Stimulated activated naive B cell treated with anti-CD40 and anti-IgM and Interleukin-4, amounts not matched to agents 10 μg/mL and 1 μg/mL and 100 μg/mL, for 72 hours (primary cell): ENCODE results near the gene FRMD4A.
"Not testable (repeated sequence)": the region's sequence is repeated elsewhere in the genome, so short reads cannot be mapped to it uniquely, and the experiment has no call there.

ENCODE experiments used
- ATAC-seq, 2 donors: fragments of 150-1000 bp; cut with Tn5 transposase; replicated peaks; 2 replicates each; pipeline ENCODE4 v1.10.0; 2021; ENCODE audit warnings: moderate library complexity in 1 of 2
- DNase-seq: peaks from one replicate; pipeline ENCODE4 v3.0.0; 2021
- H3K27ac Mint-ChIP-seq: one replicate; pipeline ENCODE4 v1.8.0; 2022; ENCODE audit warnings: mild to moderate bottlenecking, mixed read lengths
- H3K27me3 Mint-ChIP-seq, 2 donors: one replicate each; pipeline ENCODE4 v1.8.0; 2022; ENCODE audit warnings: mixed read lengths in 2 of 2
- H3K36me3 Mint-ChIP-seq, 2 donors: one replicate each; pipeline ENCODE4 v1.8.0; 2022; ENCODE audit warnings: mixed read lengths in 2 of 2, mild to moderate bottlenecking in 1 of 2
- H3K4me1 Mint-ChIP-seq, 2 donors: one replicate each; pipeline ENCODE4 v1.8.0; 2022; ENCODE audit warnings: mixed read lengths in 2 of 2, mild to moderate bottlenecking in 1 of 2
- H3K4me3 Mint-ChIP-seq, 2 donors: one replicate each; pipeline ENCODE4 v1.8.0; 2022; ENCODE audit warnings: mild to moderate bottlenecking in 2 of 2, mixed read lengths in 2 of 2, moderate library complexity in 1 of 2
- H3K9me3 Mint-ChIP-seq, 2 donors: one replicate each; pipeline ENCODE4 v1.8.0; 2022; ENCODE audit warnings: mixed read lengths in 2 of 2, mild to moderate bottlenecking in 1 of 2

FRMD4A gene

GRCh38 chr10:13868528-13869294, 462.0 kb downstream of the FRMD4A start:
- H3K9me3 Mint-ChIP-seq = no peaks in the 10 kb centered on the region
- H3K4me3 Mint-ChIP-seq = no peak overlapping the region
- DNase-seq (no peak), ATAC-seq (no peak)
- H3K27me3 Mint-ChIP-seq = peaks cover 5 to 13% of the 10 kb centered on the region in 2 donors
- peaks cover 12 to 28% of the 10 kb centered on the region in 2 donors for H3K4me1 Mint-ChIP-seq
- H3K27ac Mint-ChIP-seq = no peak overlapping the region
- no peaks in the 10 kb centered on the region for H3K36me3 Mint-ChIP-seq

DNA sequence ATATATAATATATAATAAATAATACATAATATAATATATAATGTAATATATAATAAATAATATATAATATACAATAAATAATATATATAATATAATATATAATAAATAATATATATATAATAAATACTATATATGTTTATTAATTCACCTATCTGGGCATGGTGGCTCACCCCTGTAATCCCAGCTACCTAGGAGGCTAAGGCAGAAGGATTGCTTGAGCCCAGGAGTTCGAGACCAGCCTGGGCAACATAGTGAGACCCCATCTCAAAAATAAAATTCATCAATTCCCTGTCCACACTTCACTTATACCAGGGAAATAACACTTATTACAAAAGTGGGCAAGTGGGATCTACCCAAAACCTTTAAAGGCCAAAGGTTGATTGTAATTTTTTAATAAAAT, 462.9 kb downstream of the FRMD4A start:
- peaks cover 8 to 19% of the 10 kb centered on the region in 2 donors for H3K4me1 Mint-ChIP-seq

DNA sequence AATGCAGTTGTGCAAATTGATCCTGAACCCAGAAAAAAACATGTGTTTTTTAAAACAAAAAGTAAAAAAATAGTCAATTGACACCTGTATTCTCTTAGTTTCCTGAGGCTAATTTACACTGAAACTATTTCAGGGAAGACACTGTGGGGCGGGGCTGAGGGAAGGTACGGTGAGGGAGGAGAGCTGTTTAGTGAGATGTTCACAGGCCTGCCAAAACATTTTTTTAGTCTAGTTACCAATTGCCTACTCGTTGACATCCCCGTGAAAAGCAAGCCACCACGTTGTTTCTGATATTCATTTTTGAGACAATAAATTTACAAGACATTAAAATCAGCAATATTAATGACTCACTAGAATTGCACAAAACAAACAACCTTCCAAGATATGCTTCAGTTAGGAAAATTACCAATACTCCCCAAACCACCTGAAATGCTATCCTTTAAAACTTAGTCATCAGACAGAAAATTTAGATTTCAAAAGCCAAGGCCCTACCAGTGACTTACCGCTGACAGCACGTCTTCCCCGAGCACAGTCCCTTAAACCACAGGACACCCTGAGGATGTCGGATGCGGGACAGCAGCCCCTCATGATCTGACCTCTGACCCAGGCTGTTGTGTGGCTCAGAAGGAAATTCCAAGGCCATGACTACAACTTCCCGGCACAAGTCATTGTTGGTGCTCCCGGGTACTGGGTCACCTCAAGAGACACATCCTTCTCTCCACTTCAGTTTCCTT, 464.8 kb downstream of the FRMD4A start:
- H3K27me3 Mint-ChIP-seq = peaks cover 5 to 27% of the 10 kb centered on the region in 2 donors
- H3K36me3 Mint-ChIP-seq = no peaks in the 10 kb centered on the region
- no peak overlapping the region for H3K27ac Mint-ChIP-seq
- DNase-seq = no peak
- no peak overlapping the region for H3K4me3 Mint-ChIP-seq
- ATAC-seq = no peak
- H3K9me3 Mint-ChIP-seq = no peaks in the 10 kb centered on the region
- peaks cover 0 to 10% of the 10 kb centered on the region in 2 donors for H3K4me1 Mint-ChIP-seq

More for the DNA sequence above, 462.9 kb downstream of the FRMD4A start:
- H3K27ac Mint-ChIP-seq = no peak overlapping the region
- DNase-seq = no peak
- peaks cover 5 to 16% of the 10 kb centered on the region in 2 donors for H3K27me3 Mint-ChIP-seq
- H3K36me3 Mint-ChIP-seq = no peaks in the 10 kb centered on the region
- H3K4me3 Mint-ChIP-seq = no peak overlapping the region
- no peaks in the 10 kb centered on the region for H3K9me3 Mint-ChIP-seq
- ATAC-seq = no peak

- Mint-ChIP-seq H3K4me1 (peaks cover 0 to 10% of the 10 kb centered on the region in 2 donors), H3K27me3 (peaks cover 5 to 29% of the 10 kb centered on the region in 2 donors)
- not testable (repeated sequence) for H3K9me3 Mint-ChIP-seq, DNase-seq, H3K4me3 Mint-ChIP-seq, H3K27ac Mint-ChIP-seq, H3K36me3 Mint-ChIP-seq, ATAC-seq
These were observed 465.5 kb downstream of the FRMD4A start for GRCh38 chr10:13865220-13865619.

DNA sequence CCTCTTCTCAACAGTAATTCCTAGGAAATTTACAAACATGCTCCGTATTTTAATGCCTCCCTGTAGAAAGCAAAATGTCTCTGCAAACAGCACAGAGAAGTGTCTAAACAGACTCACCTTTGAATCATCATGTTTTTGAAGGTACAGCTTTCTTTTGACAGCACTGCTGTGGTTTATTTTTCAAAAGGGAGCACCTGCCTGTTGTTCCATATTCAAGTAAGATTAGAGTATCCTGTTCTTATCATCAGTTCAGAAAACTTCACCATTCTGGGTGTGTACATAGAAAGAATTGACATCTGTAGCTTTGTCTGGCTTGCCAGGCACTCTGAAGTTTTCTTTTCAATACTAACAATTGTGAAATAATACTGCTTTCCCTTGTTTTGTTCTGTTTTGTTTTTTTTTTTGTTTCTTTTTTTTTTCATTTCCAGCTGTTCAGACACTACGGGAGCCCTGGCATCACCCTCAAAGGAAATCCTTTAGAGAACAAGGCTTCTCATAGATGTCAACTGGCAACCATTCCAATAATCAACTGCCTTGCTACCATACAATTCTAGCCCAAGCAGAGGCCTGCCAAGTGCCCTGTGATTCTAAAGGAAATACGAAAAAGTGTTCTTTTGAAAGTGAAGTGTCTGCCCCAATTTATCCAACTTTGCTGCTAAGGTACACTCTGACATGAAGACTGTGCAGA, 468.0 kb downstream of the FRMD4A start:
- ATAC-seq (no peak), DNase-seq (no peak)
- no peaks in the 10 kb centered on the region for H3K36me3 Mint-ChIP-seq
- H3K27ac Mint-ChIP-seq = no peak overlapping the region
- no peak overlapping the region for H3K4me3 Mint-ChIP-seq
- H3K9me3 Mint-ChIP-seq = no peaks in the 10 kb centered on the region
- peaks cover 8 to 47% of the 10 kb centered on the region in 2 donors for H3K27me3 Mint-ChIP-seq
- H3K4me1 Mint-ChIP-seq = peaks cover 0 to 4% of the 10 kb centered on the region in 2 donors

- peaks cover 0 to 4% of the 10 kb centered on the region in 2 donors for H3K4me1 Mint-ChIP-seq
- H3K27me3 Mint-ChIP-seq = peaks cover 12 to 45% of the 10 kb centered on the region in 2 donors
- ATAC-seq (no peak), DNase-seq (no peak)
- H3K36me3 Mint-ChIP-seq = no peaks in the 10 kb centered on the region
- H3K9me3 Mint-ChIP-seq = no peaks in the 10 kb centered on the region
- H3K27ac Mint-ChIP-seq = no peak overlapping the region
- H3K4me3 Mint-ChIP-seq = no peak overlapping the region
These were observed 469.8 kb downstream of the FRMD4A start for GRCh38 chr10:13860886-13861285.

DNA sequence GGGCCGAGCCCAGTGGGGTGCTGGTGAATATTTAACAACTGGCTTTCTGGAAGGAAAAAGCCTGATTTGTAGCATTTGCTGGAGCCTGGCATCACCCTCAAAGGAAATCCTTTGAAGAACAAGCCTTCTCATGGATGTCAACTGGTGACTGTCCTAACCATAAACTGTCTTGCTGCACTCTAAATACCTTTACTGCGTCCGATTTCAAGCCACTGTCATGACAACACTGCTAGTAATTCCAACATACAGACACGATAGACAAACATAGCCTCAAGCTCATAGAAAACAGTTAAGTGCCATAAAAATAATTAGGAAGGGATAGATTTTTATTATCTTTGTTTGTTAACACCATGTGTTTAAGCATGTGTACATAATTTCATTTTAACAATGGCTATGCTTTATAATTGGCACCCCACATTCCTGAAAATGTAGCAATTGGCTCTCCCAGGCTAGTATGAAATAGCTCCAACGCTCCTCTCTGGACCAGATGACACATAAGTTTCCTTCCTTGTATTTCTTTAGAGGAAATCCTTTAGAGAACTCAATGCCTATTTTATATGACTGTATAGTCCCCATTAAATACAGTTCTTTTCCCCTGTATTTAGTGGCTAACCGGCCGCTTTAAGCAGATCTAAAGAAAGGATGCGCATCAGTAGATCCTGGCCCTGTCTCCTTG, 470.6 kb downstream of the FRMD4A start:
- Mint-ChIP-seq H3K27ac (no peak overlapping the region), H3K4me1 (peaks cover 0 to 4% of the 10 kb centered on the region in 2 donors)

GRCh38 chr10:13858709-13859108, 472.0 kb downstream of the FRMD4A start:
- DNase-seq (no peak), ATAC-seq (no peak)
- no peak overlapping the region for H3K27ac Mint-ChIP-seq
- H3K9me3 Mint-ChIP-seq = no peaks in the 10 kb centered on the region
- H3K27me3 Mint-ChIP-seq = peaks cover 16 to 49% of the 10 kb centered on the region in 2 donors
- no peaks in the 10 kb centered on the region for H3K36me3 Mint-ChIP-seq
- H3K4me3 Mint-ChIP-seq = no peak overlapping the region
- H3K4me1 Mint-ChIP-seq = peaks cover 4 to 6% of the 10 kb centered on the region in 2 donors

More for the DNA sequence above, 470.6 kb downstream of the FRMD4A start:
- Mint-ChIP-seq H3K4me3 (no peak overlapping the region), H3K36me3 (no peaks in the 10 kb centered on the region), H3K27me3 (peaks cover 13 to 49% of the 10 kb centered on the region in 2 donors), H3K9me3 (no peaks in the 10 kb centered on the region)
- ATAC-seq (no peak), DNase-seq (no peak)

DNA sequence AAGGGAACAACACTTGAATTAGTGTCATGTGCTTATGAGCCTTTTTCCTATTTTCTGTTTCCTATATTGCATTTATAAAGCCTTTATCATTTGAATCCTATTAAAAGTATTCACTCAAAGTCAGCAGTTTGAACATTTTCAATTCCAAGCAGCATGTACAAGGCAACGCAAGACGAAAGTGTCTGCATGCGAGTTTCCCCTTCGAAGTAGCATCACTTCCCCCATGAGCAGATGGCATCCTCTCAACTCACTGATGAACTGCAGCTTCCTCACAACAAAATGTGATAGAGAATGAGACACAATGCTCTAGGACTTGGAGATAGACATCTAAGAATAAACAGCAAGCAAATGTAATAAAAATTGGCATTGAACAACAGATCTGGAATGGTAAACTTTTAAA, 473.3 kb downstream of the FRMD4A start:
- no peak overlapping the region for H3K27ac Mint-ChIP-seq
- peaks cover 4 to 16% of the 10 kb centered on the region in 2 donors for H3K4me1 Mint-ChIP-seq
- ATAC-seq = no peak

GRCh38 chr10:13853854-13854253, 476.9 kb downstream of the FRMD4A start:
- Mint-ChIP-seq H3K27ac (no peak overlapping the region), H3K4me3 (no peak overlapping the region), H3K27me3 (peaks cover 23 to 30% of the 10 kb centered on the region in 2 donors), H3K4me1 (peaks cover 4 to 16% of the 10 kb centered on the region in 2 donors), H3K36me3 (no peaks in the 10 kb centered on the region), H3K9me3 (no peaks in the 10 kb centered on the region)
- DNase-seq (no peak), ATAC-seq (peak in 1 of 2 donors; percentile 57)

More for the DNA sequence above, 473.3 kb downstream of the FRMD4A start:
- no peak for DNase-seq
- H3K27me3 Mint-ChIP-seq = peaks cover 21 to 49% of the 10 kb centered on the region in 2 donors
- no peaks in the 10 kb centered on the region for H3K36me3 Mint-ChIP-seq
- no peak overlapping the region for H3K4me3 Mint-ChIP-seq
- no peaks in the 10 kb centered on the region for H3K9me3 Mint-ChIP-seq

GRCh38 chr10:13852872-13853271, 477.9 kb downstream of the FRMD4A start:
- Mint-ChIP-seq H3K4me3 (no peak overlapping the region), H3K27me3 (peaks cover 28 to 31% of the 10 kb centered on the region in 2 donors), H3K9me3 (no peaks in the 10 kb centered on the region), H3K4me1 (peaks cover 4 to 16% of the 10 kb centered on the region in 2 donors), H3K36me3 (no peaks in the 10 kb centered on the region), H3K27ac (no peak overlapping the region)
- no peak for ATAC-seq
- no peak for DNase-seq

DNA sequence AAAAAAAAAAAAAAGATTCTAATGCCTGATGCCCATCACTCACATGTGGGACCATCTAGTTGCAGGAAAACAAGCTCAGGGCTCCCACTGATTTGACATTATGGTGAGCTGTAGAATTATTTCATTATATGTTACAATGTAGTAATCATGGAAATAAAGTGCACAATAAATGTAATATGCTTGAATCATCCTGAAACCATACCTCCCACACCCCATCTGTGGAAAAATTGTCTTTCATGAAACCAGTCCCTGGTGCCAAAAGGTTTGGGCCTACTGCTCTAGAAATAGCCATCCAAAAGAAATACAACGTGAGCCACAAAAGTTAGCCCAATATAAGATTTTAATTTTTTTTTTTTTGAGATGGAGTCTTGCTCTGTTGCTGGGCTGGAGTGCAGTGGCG, 478.8 kb downstream of the FRMD4A start:
- H3K27ac Mint-ChIP-seq = no peak overlapping the region
- no peak overlapping the region for H3K4me3 Mint-ChIP-seq
- peaks cover 32 to 36% of the 10 kb centered on the region in 2 donors for H3K27me3 Mint-ChIP-seq
- peaks cover 7 to 25% of the 10 kb centered on the region in 2 donors for H3K4me1 Mint-ChIP-seq
- ATAC-seq (no peak), DNase-seq (no peak)
- H3K9me3 Mint-ChIP-seq = no peaks in the 10 kb centered on the region
- H3K36me3 Mint-ChIP-seq = no peaks in the 10 kb centered on the region

DNA sequence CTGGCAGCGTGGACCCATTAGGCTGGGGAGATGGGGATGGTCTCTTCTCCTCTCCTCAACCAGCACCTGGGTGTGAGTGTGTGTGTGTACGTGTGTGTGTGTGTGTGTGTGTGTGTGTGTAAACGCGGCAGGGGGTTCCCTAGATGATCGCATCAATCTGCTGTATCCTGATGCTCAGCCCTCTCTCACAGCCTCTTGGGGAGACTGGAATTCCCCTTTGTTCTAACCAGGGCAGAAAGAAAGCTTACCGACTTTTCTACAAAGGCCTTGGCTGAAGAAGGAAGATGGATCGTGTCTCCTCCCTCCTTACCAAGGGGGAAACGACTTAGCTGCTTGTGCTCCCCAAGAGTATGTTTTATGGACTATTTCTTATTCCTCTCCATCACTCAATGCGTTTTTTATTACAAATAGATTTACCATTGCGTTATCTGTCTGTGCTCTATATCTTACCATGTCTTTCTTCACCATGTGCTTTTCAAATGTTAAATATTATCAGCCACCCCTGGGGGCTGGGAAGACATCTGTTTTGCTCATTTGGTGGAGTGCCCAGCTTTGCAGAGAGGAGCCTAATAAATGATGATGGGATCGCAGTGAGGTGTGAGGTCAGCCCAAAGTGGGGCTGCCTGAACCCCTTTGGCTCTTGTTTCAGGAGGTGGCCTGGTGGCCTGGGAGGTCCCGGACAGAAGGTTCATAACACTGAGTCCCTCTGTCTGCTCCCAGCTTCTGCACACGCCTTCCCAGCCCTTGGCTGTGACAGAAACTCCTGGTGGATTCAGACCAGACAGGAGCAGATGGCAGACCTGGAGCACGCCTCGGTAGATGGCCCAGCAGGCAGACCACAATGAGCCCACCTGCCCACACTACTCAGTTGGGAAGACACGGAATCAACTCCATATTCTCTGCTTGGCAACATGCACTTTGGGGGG, 481.9 kb downstream of the FRMD4A start:
- Mint-ChIP-seq H3K36me3 (no peaks in the 10 kb centered on the region), H3K27ac (no peak overlapping the region), H3K27me3 (peaks cover 46% of the 10 kb centered on the region in 2 donors), H3K9me3 (no peaks in the 10 kb centered on the region), H3K4me1 (peaks cover 9 to 27% of the 10 kb centered on the region in 2 donors), H3K4me3 (no peak overlapping the region)
- DNase-seq (no peak), ATAC-seq (no peak)
